Measurements from ENCODE around the gene PTPRH. TPM values are rescaled to one million over a fixed set of nuclear protein-coding genes. Genes with fewer than 3 reads are reported as not detected.
A peak's percentile ranks its signal among the peaks of the same experiment; 100 is the strongest.
"Not testable (repeated sequence)": the region's sequence is repeated elsewhere in the genome, so short reads cannot be mapped to it uniquely, and the experiment has no call there.

Gene PTPRH
- total and polyA plus RNA-seq, 9 of the 15 experiments (the other 6 are each of a cell fraction or from before 2014, with no cell fraction given), result 0.87 to 34.3 (median 22.7) TPM

- H3K36me3 ChIP-seq (ENCODE audit: control insufficient read depth, insufficient read depth, low read length); intact Hi-C loops (cut with micrococcal nuclease); H3K4me3 ChIP-seq; H3K9me1 ChIP-seq (ENCODE audit: control insufficient read depth, insufficient read depth, low read length); FAIRE-seq; CTCF ChIA-PET (ENCODE audit: low intra/inter-chr PET ratio); H3K4me2 ChIP-seq (ENCODE audit: insufficient read depth, low read length); BruUV-seq (replicated peaks); H3K27me3 ChIP-seq (ENCODE audit: control insufficient read depth in 2 of 2, insufficient read depth in 2 of 2, low read length in 2 of 2); H3K9ac ChIP-seq (ENCODE audit: insufficient read depth in 1 of 2, low read depth in 2 of 2, low read length in 2 of 2); H3K79me2 ChIP-seq (ENCODE audit: control insufficient read depth, insufficient read depth, low read length); H3K9me3 ChIP-seq (replicated peaks; ENCODE audit: control insufficient read depth, insufficient read depth, low read depth, low read length); ATAC-seq; DNase-seq (ENCODE audit: extremely low read depth in 1 of 4, low spot score in 3 of 4); H2AFZ ChIP-seq (ENCODE audit: low read depth, low read length); POLR2A ChIA-PET; H3K27ac ChIP-seq (ENCODE audit: extremely low read depth, low read depth, low read length); H4K20me1 ChIP-seq (replicated peaks; ENCODE audit: control insufficient read depth, insufficient read depth, low read length): not testable (repeated sequence)
- peaks cover 24 to 41% of the 10 kb centered on the region in 2 experiments; a peak in 4 of 5 replicates for H3K4me1 ChIP-seq (replicated peaks in 1 of 2; ENCODE audit: control insufficient read depth in 2 of 2, insufficient read depth in 2 of 2, low read length in 2 of 2)
- 82% methylated on average over 5 of the region's 9 CpGs for WGBS (ENCODE audit: insufficient coverage, low coverage, missing lambda C conversion rate)
- TF ChIP-seq, protein P1, sequence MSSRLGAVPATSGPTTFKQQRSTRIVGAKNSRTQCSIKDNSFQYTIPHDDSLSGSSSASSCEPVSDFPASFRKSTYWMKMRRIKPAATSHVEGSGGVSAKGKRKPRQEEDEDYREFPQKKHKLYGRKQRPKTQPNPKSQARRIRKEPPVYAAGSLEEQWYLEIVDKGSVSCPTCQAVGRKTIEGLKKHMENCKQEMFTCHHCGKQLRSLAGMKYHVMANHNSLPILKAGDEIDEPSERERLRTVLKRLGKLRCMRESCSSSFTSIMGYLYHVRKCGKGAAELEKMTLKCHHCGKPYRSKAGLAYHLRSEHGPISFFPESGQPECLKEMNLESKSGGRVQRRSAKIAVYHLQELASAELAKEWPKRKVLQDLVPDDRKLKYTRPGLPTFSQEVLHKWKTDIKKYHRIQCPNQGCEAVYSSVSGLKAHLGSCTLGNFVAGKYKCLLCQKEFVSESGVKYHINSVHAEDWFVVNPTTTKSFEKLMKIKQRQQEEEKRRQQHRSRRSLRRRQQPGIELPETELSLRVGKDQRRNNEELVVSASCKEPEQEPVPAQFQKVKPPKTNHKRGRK (tag; IDR thresholded peaks at IDR 0.05), result peak; percentile 59; the same call in 1 of the 2 replicates
- in situ Hi-C loops (cut with MboI), result loop anchor here (25.0 kb wide), 1 partner anchor 965 kb away; the partner anchor contains the start of gene ZNF444
Observed at GRCh38 chr19:55172318-55172717, 37.0 kb downstream of the PTPRH start.

DNA sequence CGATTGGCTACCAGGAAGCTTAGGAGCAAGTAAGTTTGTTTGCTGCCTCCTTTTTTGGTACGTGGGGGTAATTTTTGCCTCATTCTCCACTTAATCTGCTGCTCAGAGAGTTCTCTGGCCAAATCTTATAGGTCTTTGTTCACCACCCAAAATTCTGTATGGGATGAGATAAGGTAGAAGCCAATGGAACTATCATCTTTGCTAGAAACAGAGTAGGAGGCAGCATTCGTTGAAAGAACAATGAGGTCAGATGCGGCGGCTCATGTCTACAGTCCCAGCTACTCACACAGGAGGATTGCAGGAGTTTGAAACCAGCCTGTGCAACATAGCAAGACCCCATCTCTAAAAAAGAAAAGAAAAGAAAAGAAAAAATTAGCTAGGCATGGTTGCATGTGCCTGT lies 37.9 kb downstream of the PTPRH start:
- Histone ChIP-seq H3K4me1 (replicated peaks in 1 of 2; ENCODE audit: control insufficient read depth in 2 of 2, insufficient read depth in 2 of 2, low read length in 2 of 2) (peaks cover 23 to 43% of the 10 kb centered on the region in 2 experiments; a peak in 4 of 5 replicates), H3K9me1 (ENCODE audit: control insufficient read depth, insufficient read depth, low read length) (no peaks in the 10 kb centered on the region), H3K27ac (ENCODE audit: extremely low read depth, low read depth, low read length) (0 out of 3 replicates have a peak overlapping the region, but pooled peaks have one; percentile 28), H4K20me1 (replicated peaks; ENCODE audit: control insufficient read depth, insufficient read depth, low read length) (no peaks in the 10 kb centered on the region), H3K9me3 (replicated peaks; ENCODE audit: control insufficient read depth, insufficient read depth, low read depth, low read length) (no peaks in the 10 kb centered on the region), H2AFZ (ENCODE audit: low read depth, low read length) (peak overlapping the region; percentile 36; the same call in 1 of the 2 replicates), H3K9ac (ENCODE audit: insufficient read depth in 1 of 2, low read depth in 2 of 2, low read length in 2 of 2) (peak overlapping the region in 1 of 2 experiments; percentile 16; a peak in 1 of 4 replicates), H3K4me3 (no peak overlapping the region), H3K79me2 (ENCODE audit: control insufficient read depth, insufficient read depth, low read length) (no peaks in the 10 kb centered on the region; the same call in 2 of the 3 replicates), H3K4me2 (ENCODE audit: insufficient read depth, low read length) (peak overlapping the region; percentile 10; the same call in 1 of the 2 replicates), H3K27me3 (ENCODE audit: control insufficient read depth in 2 of 2, insufficient read depth in 2 of 2, low read length in 2 of 2) (no peaks in the 10 kb centered on the region), H3K36me3 (ENCODE audit: control insufficient read depth, insufficient read depth, low read length) (no peaks in the 10 kb centered on the region)
- ChIA-PET POLR2A (interaction anchor here (0.6 to 1.0 kb wide), 4 partner anchors 36 to 1241 kb away, joined by 3 to 5 read pairs (median 3); no protein-coding TSS in a partner anchor), CTCF (ENCODE audit: low intra/inter-chr PET ratio) (no interaction called here)
- intact Hi-C loops (cut with micrococcal nuclease) (no loop called here), in situ Hi-C loops (cut with MboI) (loop anchor here (25.0 kb wide), 1 partner anchor 966 kb away; the partner anchor contains the start of gene ZNF444)
- peak; percentile 65 for FAIRE-seq
- TF ChIP-seq CBFA2T3 (IDR thresholded peaks at IDR 0.05) (peak; percentile 57), ARID1B (IDR thresholded peaks at IDR 0.05) (peak; percentile 37; the same call in 1 of the 2 replicates), SMARCA4 (IDR thresholded peaks at IDR 0.05) (0 out of 2 replicates have a peak, but pooled peaks have one; percentile 15)
- TF ChIP-seq, protein P2, sequence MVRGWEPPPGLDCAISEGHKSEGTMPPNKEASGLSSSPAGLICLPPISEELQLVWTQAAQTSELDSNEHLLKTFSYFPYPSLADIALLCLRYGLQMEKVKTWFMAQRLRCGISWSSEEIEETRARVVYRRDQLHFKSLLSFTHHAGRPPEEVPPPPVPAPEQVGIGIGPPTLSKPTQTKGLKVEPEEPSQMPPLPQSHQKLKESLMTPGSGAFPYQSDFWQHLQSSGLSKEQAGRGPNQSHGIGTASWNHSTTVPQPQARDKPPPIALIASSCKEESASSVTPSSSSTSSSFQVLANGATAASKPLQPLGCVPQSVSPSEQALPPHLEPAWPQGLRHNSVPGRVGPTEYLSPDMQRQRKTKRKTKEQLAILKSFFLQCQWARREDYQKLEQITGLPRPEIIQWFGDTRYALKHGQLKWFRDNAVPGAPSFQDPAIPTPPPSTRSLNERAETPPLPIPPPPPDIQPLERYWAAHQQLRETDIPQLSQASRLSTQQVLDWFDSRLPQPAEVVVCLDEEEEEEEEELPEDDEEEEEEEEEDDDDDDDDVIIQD (CRISPR knock-in tag; IDR thresholded peaks at IDR 0.05), result no peak
- WGBS (ENCODE audit: insufficient coverage, low coverage, missing lambda C conversion rate), result 13% methylated on average over 5 of the region's 5 CpGs
- BruUV-seq (replicated peaks), result no TSS peak
- peak in 2 of 4 experiments; percentile 28 to 57 for DNase-seq (ENCODE audit: extremely low read depth in 1 of 4, low spot score in 3 of 4)
- no peak for ATAC-seq

All from K562 (cell line).